Neuronal stem cell (in vitro differentiated cells): ENCODE measurements around the gene RDH11.

Experiments used
- DNase-seq: peaks from one replicate; pipeline ENCODE4 v3.0.0-alpha.2; 2013; ENCODE audit warnings: low spot score
- H2AFZ ChIP-seq: one replicate; pipeline ENCODE4 v1.6.1; 2013; ENCODE audit warnings: mild to moderate bottlenecking, low read length, inconsistent platforms
- H2AK5ac ChIP-seq: 2 replicates; pipeline ENCODE4 v1.6.1; 2013; ENCODE audit warnings: low read depth, mild to moderate bottlenecking, inconsistent platforms, low read length, moderate library complexity, mixed read lengths
- H2BK120ac ChIP-seq: 2 replicates; pipeline ENCODE4 v1.6.1; 2013; ENCODE audit warnings: low read depth, mild to moderate bottlenecking, inconsistent platforms, low read length, moderate library complexity, mixed read lengths
- H2BK12ac ChIP-seq: one replicate; pipeline ENCODE4 v1.6.1; 2013; ENCODE audit warnings: low read length, inconsistent platforms
- H2BK15ac ChIP-seq: 2 replicates; pipeline ENCODE4 v1.6.1; 2013; ENCODE audit warnings: mild to moderate bottlenecking, low read length, inconsistent platforms, mixed read lengths
- H2BK5ac ChIP-seq: one replicate; pipeline ENCODE4 v1.6.1; 2013; ENCODE audit warnings: inconsistent platforms, mild to moderate bottlenecking, low read length, moderate library complexity
- H3K14ac ChIP-seq: one replicate; pipeline ENCODE4 v1.6.1; 2013; ENCODE audit warnings: low read length, inconsistent platforms
- H3K18ac ChIP-seq: 2 replicates; pipeline ENCODE4 v1.6.1; 2013; ENCODE audit warnings: low read length, inconsistent platforms
- H3K23ac ChIP-seq: 2 replicates; pipeline ENCODE4 v1.6.1; 2013; ENCODE audit warnings: low read depth, mild to moderate bottlenecking, mixed read lengths, low read length, inconsistent platforms; ENCODE audit not compliant: poor library complexity
- H3K27ac ChIP-seq: replicated peaks from 3 replicates; pipeline ENCODE4 v1.5.1; 2013; ENCODE audit warnings: low read length, inconsistent platforms
- H3K27me3 ChIP-seq, 3 experiments: 2 replicates each; pipeline ENCODE4 v1.6.1; 2013; ENCODE audit warnings: low read length in 3 of 3, mild to moderate bottlenecking in 2 of 3, inconsistent platforms in 1 of 3, low read depth in 1 of 3, mixed read lengths in 1 of 3, moderate library complexity in 1 of 3; ENCODE audit not compliant: control insufficient read depth in 3 of 3, insufficient read depth in 3 of 3
- H3K36me3 ChIP-seq, 2 donors: replicated peaks in 1 of 2; 2 replicates each; pipeline ENCODE4 v1.6.1; 2013; ENCODE audit warnings: low read length in 2 of 2; ENCODE audit not compliant: control insufficient read depth in 2 of 2, insufficient read depth in 2 of 2
- H3K4ac ChIP-seq: 2 replicates; pipeline ENCODE4 v1.6.1; 2013; ENCODE audit warnings: inconsistent platforms, mild to moderate bottlenecking, low read length, moderate library complexity
- H3K4me1 ChIP-seq, 2 donors: 1 replicate in 1 of 2; 2 replicates in 1 of 2; pipeline ENCODE4 v1.6.1; 2013; ENCODE audit warnings: low read length in 2 of 2, low read depth in 1 of 2; ENCODE audit not compliant: control insufficient read depth in 2 of 2, insufficient read depth in 1 of 2
- H3K4me2 ChIP-seq: one replicate; pipeline ENCODE4 v1.6.1; 2013; ENCODE audit warnings: mild to moderate bottlenecking, low read length, inconsistent platforms; ENCODE audit not compliant: insufficient read depth, poor library complexity, severe bottlenecking
- H3K4me3 ChIP-seq, 2 donors: 2 replicates each; pipeline ENCODE4 v1.5.1; 2013; ENCODE audit warnings: low read length in 2 of 2, mild to moderate bottlenecking in 2 of 2, inconsistent platforms in 1 of 2, moderate library complexity in 1 of 2
- H3K79me1 ChIP-seq: one replicate; pipeline ENCODE4 v1.6.1; 2013; ENCODE audit warnings: low read depth, mild to moderate bottlenecking, inconsistent platforms, low read length, moderate library complexity
- H3K9ac ChIP-seq: one replicate; pipeline ENCODE4 v1.6.1; 2013; ENCODE audit warnings: mild to moderate bottlenecking, low read depth, low read length, inconsistent platforms; ENCODE audit not compliant: poor library complexity
- H3K9me3 ChIP-seq, 2 donors: replicated peaks in 1 of 2; 2 replicates each; pipeline versions ENCODE3 to v1.6.1; 2013; ENCODE audit warnings: low read length in 2 of 2, mild to moderate bottlenecking in 2 of 2, inconsistent platforms in 1 of 2, low read depth in 1 of 2, mixed read lengths in 1 of 2, moderate library complexity in 1 of 2; ENCODE audit not compliant: control insufficient read depth in 2 of 2, insufficient read depth in 1 of 2
- H4K8ac ChIP-seq: one replicate; pipeline ENCODE4 v1.6.1; 2013; ENCODE audit warnings: low read depth, mild to moderate bottlenecking, inconsistent platforms, low read length, moderate library complexity
- H4K91ac ChIP-seq: one replicate; pipeline ENCODE4 v1.6.1; 2013; ENCODE audit warnings: low read length, low read depth, mild to moderate bottlenecking, inconsistent platforms; ENCODE audit not compliant: poor library complexity
- WGBS, 2 donors: extraction: QIAGEN DNeasy Blood & Tissue Kit; methylation state at CpG; one replicate each; pipeline ENCODE4 v1.1.7; 2013; ENCODE audit warnings: missing lambda C conversion rate in 2 of 2, mixed read lengths in 1 of 2; ENCODE audit not compliant: insufficient read length in 2 of 2, insufficient replicate concordance in 1 of 2; ENCODE audit errors: extremely low coverage in 2 of 2; 5-methylcytosine and 5-hydroxymethylcytosine counted together

Gene RDH11

GRCh38 chr14:67735336-67736147, 40.0 kb upstream of the RDH11 start:
- H3K4me2 ChIP-seq = no peak overlapping the region
- no peak overlapping the region for H2BK5ac ChIP-seq
- H4K91ac ChIP-seq = no peak overlapping the region
- no peak for DNase-seq
- no peak overlapping the region for H2BK12ac ChIP-seq
- H4K8ac ChIP-seq = no peak overlapping the region
- H3K27ac ChIP-seq = no peak overlapping the region
- H2BK120ac ChIP-seq = no peak overlapping the region
- WGBS, 2 donors = no CpG with 5 or more reads among the region's 10 CpGs
- H3K9me3 ChIP-seq = no peaks in the 10 kb centered on the region
- no peaks in the 10 kb centered on the region for H3K27me3 ChIP-seq
- H3K18ac ChIP-seq = no peak overlapping the region
- H2AK5ac ChIP-seq = no peak overlapping the region
- no peak overlapping the region for H3K4ac ChIP-seq
- no peak overlapping the region for H3K9ac ChIP-seq
- H3K79me1 ChIP-seq = no peaks in the 10 kb centered on the region
- no peak overlapping the region for H2AFZ ChIP-seq
- H3K4me3 ChIP-seq = no peak overlapping the region
- peaks cover 0 to 3% of the 10 kb centered on the region in 2 donors for H3K4me1 ChIP-seq
- H3K23ac ChIP-seq = no peak overlapping the region
- H3K36me3 ChIP-seq = no peaks in the 10 kb centered on the region
- no peak overlapping the region for H2BK15ac ChIP-seq
- no peak overlapping the region for H3K14ac ChIP-seq

GRCh38 chr14:67734675-67735074, 39.1 kb upstream of the RDH11 start:
- Histone ChIP-seq H3K23ac (no peak overlapping the region), H2BK15ac (no peak overlapping the region), H2BK12ac (no peak overlapping the region), H2BK5ac (no peak overlapping the region), H3K9me3 (no peaks in the 10 kb centered on the region), H3K36me3 (no peaks in the 10 kb centered on the region), H2AK5ac (no peak overlapping the region), H3K27ac (no peak overlapping the region), H3K4ac (no peak overlapping the region), H2AFZ (peak overlapping the region; percentile 51), H3K4me3 (no peak overlapping the region), H3K79me1 (no peaks in the 10 kb centered on the region), H3K14ac (no peak overlapping the region), H4K8ac (no peak overlapping the region), H3K18ac (no peak overlapping the region), H4K91ac (no peak overlapping the region), H2BK120ac (no peak overlapping the region), H3K9ac (no peak overlapping the region), H3K27me3 (no peaks in the 10 kb centered on the region), H3K4me1 (peaks cover 0 to 3% of the 10 kb centered on the region in 2 donors), H3K4me2 (no peak overlapping the region)
- no peak for DNase-seq
- no CpG with 5 or more reads among the region's 3 CpGs for WGBS, 2 donors

- Histone ChIP-seq H3K4me2 (no peak overlapping the region), H2AK5ac (no peak overlapping the region), H3K23ac (no peak overlapping the region), H3K27me3 (no peaks in the 10 kb centered on the region), H3K9me3 (no peaks in the 10 kb centered on the region), H3K9ac (no peak overlapping the region), H3K36me3 (no peaks in the 10 kb centered on the region), H3K14ac (no peak overlapping the region), H3K4me1 (peaks cover 4 to 9% of the 10 kb centered on the region in 2 donors), H4K91ac (no peak overlapping the region), H3K4ac (no peak overlapping the region), H3K27ac (no peak overlapping the region), H3K18ac (no peak overlapping the region), H2BK120ac (no peak overlapping the region), H3K4me3 (no peak overlapping the region), H3K79me1 (no peaks in the 10 kb centered on the region), H2AFZ (no peak overlapping the region), H2BK5ac (no peak overlapping the region), H2BK12ac (no peak overlapping the region), H4K8ac (no peak overlapping the region), H2BK15ac (no peak overlapping the region)
- WGBS, 2 donors = no CpG with 5 or more reads among the region's 4 CpGs
- no peak for DNase-seq
Measured at GRCh38 chr14:67733616-67734015, 38.1 kb upstream of the RDH11 start.

- Histone ChIP-seq H3K79me1 (no peaks in the 10 kb centered on the region), H3K9ac (no peak overlapping the region), H3K4me2 (peak overlapping the region; percentile 37), H2AK5ac (no peak overlapping the region), H3K18ac (peak overlapping the region; percentile 73), H3K4me1 (peaks cover 4 to 9% of the 10 kb centered on the region in 2 donors), H3K9me3 (peaks cover 0 to 4% of the 10 kb centered on the region in 2 donors), H3K14ac (no peak overlapping the region), H3K4ac (no peak overlapping the region), H4K8ac (no peak overlapping the region), H2BK15ac (no peak overlapping the region), H2BK5ac (no peak overlapping the region), H2BK120ac (no peak overlapping the region), H2AFZ (peak overlapping the region; percentile 82), H4K91ac (no peak overlapping the region), H3K36me3 (no peaks in the 10 kb centered on the region), H3K23ac (no peak overlapping the region), H3K27ac (no peak overlapping the region), H3K27me3 (peaks cover 0 to 11% (median 0%) of the 10 kb centered on the region in 3 experiments), H2BK12ac (no peak overlapping the region), H3K4me3 (no peak overlapping the region)
- no peak for DNase-seq
- no CpG with 5 or more reads among the region's 21 CpGs for WGBS, 2 donors
Measured at GRCh38 chr14:67729072-67729885, 33.7 kb upstream of the RDH11 start.
